SK-N-SH (cell line): ENCODE data around the gene MARCHF5. TPM values are rescaled to one million over a fixed set of nuclear protein-coding genes. Genes with fewer than 3 reads are reported as not detected.

Experiments
- CTCF ChIA-PET: fragments of 300-600, 350-600 bp; formaldehyde crosslinking; extraction: SDS; loops from one replicate; lab custom pipeline; 2021; lab: Yijun Ruan, JAX
- POLR2A ChIA-PET: fragments of 350-600 bp; sonication (Branson Sonifier 250); formaldehyde crosslinking; extraction: SDS; loops from one replicate; lab custom pipeline; 2020; ENCODE audit warnings: antibody characterized with exemption, inconsistent platforms; lab: Yijun Ruan, JAX
- DNase-seq: peaks from one replicate; pipeline ENCODE4 v3.0.0; 2012
- H2AFZ ChIP-seq: fragments of 200-600 bp; sonication (generic); 2 replicates; pipeline ENCODE4 v1.8.1; 2016; ENCODE audit warnings: antibody characterized with exemption, mild to moderate bottlenecking, low read depth
- H3F3A ChIP-seq: fragments of 200-600 bp; sonication (generic); replicated peaks from 2 replicates; pipeline ENCODE3; 2016; ENCODE audit warnings: antibody characterized with exemption, mild to moderate bottlenecking; ENCODE audit not compliant: insufficient read depth
- H3K27ac ChIP-seq, 2 experiments: fragments of 200-500 bp in 1 of 2; fragments of 200-600 bp in 1 of 2; sonication (Bioruptor generic) in 1 of 2; sonication (generic), shearing (Covaris generic) in 1 of 2; 2 replicates each; pipeline versions ENCODE4 v1.5.1 to v1.6.1; 2014 to 2016; ENCODE audit warnings: low read depth in 2 of 2, inconsistent platforms in 1 of 2, low read length in 1 of 2, mild to moderate bottlenecking in 1 of 2, mixed read lengths in 1 of 2
- H3K27me3 ChIP-seq: fragments of 200-600 bp; sonication (generic), shearing (Covaris generic); 2 replicates; pipeline ENCODE4 v1.6.1; 2016; ENCODE audit warnings: mixed run types; ENCODE audit not compliant: insufficient read depth
- H3K36me3 ChIP-seq, 2 experiments: fragments of 200-500 bp in 1 of 2; fragments of 200-600 bp in 1 of 2; sonication (Bioruptor generic) in 1 of 2; sonication (generic) in 1 of 2; replicated peaks in 1 of 2; 2 replicates each; pipeline versions ENCODE3 to v1.5.1; 2014 to 2016; ENCODE audit warnings: low read length in 1 of 2, mild to moderate bottlenecking in 1 of 2; ENCODE audit not compliant: insufficient read depth in 2 of 2, control insufficient read depth in 1 of 2
- H3K4me1 ChIP-seq, 2 experiments: fragments of 200-500 bp in 1 of 2; fragments of 200-600 bp in 1 of 2; sonication (Bioruptor generic) in 1 of 2; sonication (generic), shearing (Covaris generic) in 1 of 2; 2 replicates each; pipeline versions ENCODE4 v1.5.1 to v1.6.1; 2014 to 2016; ENCODE audit warnings: low read depth in 1 of 2, low read length in 1 of 2, mixed run types in 1 of 2; ENCODE audit not compliant: insufficient read depth in 2 of 2, control insufficient read depth in 1 of 2
- H3K4me2 ChIP-seq: fragments of 200-600 bp; sonication (generic), shearing (Covaris generic); 2 replicates; pipeline ENCODE4 v1.6.1; 2017; ENCODE audit warnings: mixed run types
- H3K4me3 ChIP-seq, 2 experiments: fragments of 200-500 bp in 1 of 2; fragments of 200-600 bp in 1 of 2; sonication (Bioruptor generic) in 1 of 2; sonication (generic), shearing (Covaris generic) in 1 of 2; 2 replicates each; pipeline versions ENCODE4 v1.5.1 to v1.8.1; 2014 to 2016; ENCODE audit warnings: low read depth in 2 of 2, inconsistent platforms in 1 of 2, low read length in 1 of 2, mild to moderate bottlenecking in 1 of 2, mixed read lengths in 1 of 2, moderate library complexity in 1 of 2
- H3K79me2 ChIP-seq: fragments of 200-600 bp; sonication (generic); 2 replicates; pipeline ENCODE4 v1.8.1; 2017; ENCODE audit warnings: mild to moderate bottlenecking; ENCODE audit not compliant: insufficient read depth
- H3K9ac ChIP-seq: fragments of 200-600 bp; sonication (generic); 2 replicates; pipeline ENCODE4 v1.6.1; 2017; ENCODE audit warnings: mixed run types
- H3K9me2 ChIP-seq: fragments of 200-600 bp; sonication (generic); 2 replicates; pipeline ENCODE4 v1.6.1; 2017; ENCODE audit warnings: mixed run types
- H3K9me3 ChIP-seq: fragments of 200-600 bp; sonication (generic); 2 replicates; pipeline ENCODE4 v1.6.1; 2017; ENCODE audit warnings: mixed run types, mild to moderate bottlenecking, moderate library complexity
- H4K20me1 ChIP-seq: fragments of 200-600 bp; sonication (generic); 2 replicates; pipeline ENCODE4 v1.6.1; 2017; ENCODE audit warnings: mild to moderate bottlenecking, mixed run types; ENCODE audit not compliant: insufficient read depth
- CHD2 ChIP-seq: fragments of 150-350 bp; IDR thresholded peaks from 2 replicates; pipeline ENCODE4 v1.6.1; 2018; ENCODE audit warnings: low read length; ENCODE audit not compliant: partially characterized antibody
- EP300 ChIP-seq, 2 experiments: IDR thresholded peaks; 2 replicates each; pipeline versions ENCODE4 v1.4.0 to v1.6.1; 2012; ENCODE audit warnings: borderline replicate concordance in 1 of 2, low read depth in 1 of 2, low read length in 1 of 2
- FOXJ3 ChIP-seq: sonication (generic); formaldehyde crosslinking; IDR thresholded peaks from 2 replicates; pipeline ENCODE4 v1.5.1; 2020; ENCODE audit warnings: mild to moderate bottlenecking, missing genetic modification reagents
- JUND ChIP-seq: IDR thresholded peaks from 2 replicates; pipeline ENCODE4 v1.4.0; 2012
- MEF2A ChIP-seq: IDR thresholded peaks from 2 replicates; pipeline ENCODE4 v1.4.0; 2012; ENCODE audit warnings: low read depth, borderline replicate concordance
- MXI1 ChIP-seq: IDR thresholded peaks from 2 replicates; pipeline ENCODE4 v1.6.1; 2012; ENCODE audit warnings: mild to moderate bottlenecking, low read depth, low read length, improper control_type of control experiment
- NFIC ChIP-seq: IDR thresholded peaks from 2 replicates; pipeline ENCODE4 v1.4.0; 2012; ENCODE audit warnings: borderline replicate concordance
- NRF1 ChIP-seq: IDR thresholded peaks from 2 replicates; pipeline ENCODE4 v1.6.1; 2012; ENCODE audit warnings: low read depth, mild to moderate bottlenecking, low read length
- POLR2AphosphoS5 ChIP-seq: IDR thresholded peaks from 2 replicates; pipeline ENCODE4 v1.6.1; 2012; ENCODE audit warnings: low read depth, low read length
- RCOR1 ChIP-seq: fragments of 150-350 bp; IDR thresholded peaks from 2 replicates; pipeline ENCODE4 v1.6.1; 2017; ENCODE audit warnings: antibody characterized with exemption, low read length
- RFX5 ChIP-seq: IDR thresholded peaks from 2 replicates; pipeline ENCODE4 v1.6.1; 2012; ENCODE audit warnings: mild to moderate bottlenecking, improper control_type of control experiment, low read length
- RXRA ChIP-seq: IDR thresholded peaks from 2 replicates; pipeline ENCODE4 v1.4.0; 2012; ENCODE audit warnings: low read depth, mild to moderate bottlenecking, borderline replicate concordance
- SIN3A ChIP-seq: IDR thresholded peaks from 2 replicates; pipeline ENCODE4 v1.6.1; 2012; ENCODE audit warnings: low read depth, mild to moderate bottlenecking, low read length, moderate library complexity, borderline replicate concordance
- SMC3 ChIP-seq: IDR thresholded peaks from 2 replicates; pipeline ENCODE4 v1.6.1; 2012; ENCODE audit warnings: low read depth, low read length, improper control_type of control experiment
- TAF1 ChIP-seq: IDR thresholded peaks from 2 replicates; pipeline ENCODE4 v1.6.1; 2012; ENCODE audit warnings: low read depth, mild to moderate bottlenecking, low read length, moderate library complexity, borderline replicate concordance
- USF1 ChIP-seq: IDR thresholded peaks from 2 replicates; pipeline ENCODE4 v1.4.0; 2012; ENCODE audit warnings: low read depth, borderline replicate concordance
- WGBS: methylation state at CpG from one replicate; pipeline ENCODE4 v1.1.6; 2017; ENCODE audit warnings: low lambda C conversion rate; 5-methylcytosine and 5-hydroxymethylcytosine counted together
- polyA plus RNA-seq, 3 experiments: library from polyadenylated mRNA; depleted of rRNA; stranded (reverse); fragments of >200 nt; gene quantifications; 2 replicates each; pipeline ENCODE4 v1.2.3, GENCODE V29; 2012
- TF ChIP-seq, protein P1 (sequence below): fragments of 150-350 bp; IDR thresholded peaks from 2 replicates; pipeline ENCODE4 v1.6.1; 2016; ENCODE audit warnings: mild to moderate bottlenecking, low read depth, low read length
- TF ChIP-seq, protein P2 (sequence below): fragments of 200-600 bp; sonication (generic); IDR thresholded peaks from 2 replicates; pipeline ENCODE4 v1.6.1; 2017; ENCODE audit warnings: antibody characterized with exemption, mild to moderate bottlenecking, moderate library complexity
- TF ChIP-seq, protein P3 (sequence below): IDR thresholded peaks from 2 replicates; pipeline ENCODE4 v1.6.1; 2012; ENCODE audit warnings: mild to moderate bottlenecking, low read depth, low read length, moderate library complexity

The MARCHF5 gene
- polyA plus RNA-seq, 1 of the 3 experiments (the other 2 are of a cell fraction), result 24.2 TPM

DNA sequence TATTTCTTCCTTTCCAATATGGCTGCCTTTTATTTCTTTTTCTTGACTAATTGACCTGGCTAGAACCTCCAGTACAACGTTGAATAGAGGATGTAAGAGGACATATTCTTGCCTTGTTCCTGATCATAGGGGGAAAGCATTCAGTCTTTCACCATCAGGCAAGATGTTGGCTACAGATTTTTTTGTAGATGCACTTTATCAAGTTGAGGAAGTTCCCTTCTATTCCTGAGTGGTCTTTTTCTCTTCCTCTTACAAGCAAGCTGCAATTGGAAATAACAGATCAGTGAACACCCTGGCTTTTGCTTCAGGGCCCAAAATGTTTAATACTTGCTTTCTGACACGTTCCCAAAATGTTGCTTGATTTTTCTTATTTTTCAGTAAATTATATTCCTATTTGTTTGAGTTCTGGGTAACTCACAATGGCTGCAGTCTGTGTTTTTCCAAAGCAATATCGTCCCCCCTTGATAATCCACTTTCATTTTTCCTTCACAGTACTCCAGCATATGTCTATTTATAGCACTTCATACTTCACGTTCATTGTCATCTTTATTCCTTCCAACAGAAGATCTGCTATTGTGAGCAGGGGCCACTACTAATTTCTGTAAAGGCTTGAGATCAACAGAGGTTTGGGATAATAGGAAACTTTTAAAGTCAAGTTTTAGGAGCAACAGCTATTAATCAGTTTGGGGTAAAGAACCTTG, 11.8 kb upstream of the MARCHF5 start:
- H3K9me2 ChIP-seq, result no peaks in the 10 kb centered on the region
- no peak for DNase-seq
- no peaks in the 10 kb centered on the region for H4K20me1 ChIP-seq
- H3K4me1 ChIP-seq, result no peaks in the 10 kb centered on the region
- peaks cover 2% of the 10 kb centered on the region for H3F3A ChIP-seq
- no peak overlapping the region for H3K4me3 ChIP-seq
- no peaks in the 10 kb centered on the region for H3K9me3 ChIP-seq
- TF ChIP-seq, protein P1, sequence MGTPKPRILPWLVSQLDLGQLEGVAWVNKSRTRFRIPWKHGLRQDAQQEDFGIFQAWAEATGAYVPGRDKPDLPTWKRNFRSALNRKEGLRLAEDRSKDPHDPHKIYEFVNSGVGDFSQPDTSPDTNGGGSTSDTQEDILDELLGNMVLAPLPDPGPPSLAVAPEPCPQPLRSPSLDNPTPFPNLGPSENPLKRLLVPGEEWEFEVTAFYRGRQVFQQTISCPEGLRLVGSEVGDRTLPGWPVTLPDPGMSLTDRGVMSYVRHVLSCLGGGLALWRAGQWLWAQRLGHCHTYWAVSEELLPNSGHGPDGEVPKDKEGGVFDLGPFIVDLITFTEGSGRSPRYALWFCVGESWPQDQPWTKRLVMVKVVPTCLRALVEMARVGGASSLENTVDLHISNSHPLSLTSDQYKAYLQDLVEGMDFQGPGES, result no peak
- TF ChIP-seq NFIC (no peak), MEF2A (no peak), POLR2AphosphoS5 (no peak), USF1 (no peak), SIN3A (no peak), RXRA (no peak), EP300 (IDR thresholded peaks at IDR 0.05; ENCODE audit: borderline replicate concordance in 1 of 2, low read depth in 1 of 2, low read length in 1 of 2) (no peak), TAF1 (no peak)
- TF ChIP-seq, protein P2, sequence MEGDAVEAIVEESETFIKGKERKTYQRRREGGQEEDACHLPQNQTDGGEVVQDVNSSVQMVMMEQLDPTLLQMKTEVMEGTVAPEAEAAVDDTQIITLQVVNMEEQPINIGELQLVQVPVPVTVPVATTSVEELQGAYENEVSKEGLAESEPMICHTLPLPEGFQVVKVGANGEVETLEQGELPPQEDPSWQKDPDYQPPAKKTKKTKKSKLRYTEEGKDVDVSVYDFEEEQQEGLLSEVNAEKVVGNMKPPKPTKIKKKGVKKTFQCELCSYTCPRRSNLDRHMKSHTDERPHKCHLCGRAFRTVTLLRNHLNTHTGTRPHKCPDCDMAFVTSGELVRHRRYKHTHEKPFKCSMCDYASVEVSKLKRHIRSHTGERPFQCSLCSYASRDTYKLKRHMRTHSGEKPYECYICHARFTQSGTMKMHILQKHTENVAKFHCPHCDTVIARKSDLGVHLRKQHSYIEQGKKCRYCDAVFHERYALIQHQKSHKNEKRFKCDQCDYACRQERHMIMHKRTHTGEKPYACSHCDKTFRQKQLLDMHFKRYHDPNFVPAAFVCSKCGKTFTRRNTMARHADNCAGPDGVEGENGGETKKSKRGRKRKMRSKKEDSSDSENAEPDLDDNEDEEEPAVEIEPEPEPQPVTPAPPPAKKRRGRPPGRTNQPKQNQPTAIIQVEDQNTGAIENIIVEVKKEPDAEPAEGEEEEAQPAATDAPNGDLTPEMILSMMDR, result no peak
- H3K36me3 ChIP-seq, result no peaks in the 10 kb centered on the region
- WGBS, result 74% methylated on average over 4 of the region's 4 CpGs
- H3K79me2 ChIP-seq, result no peaks in the 10 kb centered on the region
- H3K27ac ChIP-seq, result no peak overlapping the region; a peak in 1 of 4 replicates
- H3K9ac ChIP-seq, result no peak overlapping the region
- POLR2A ChIA-PET, result no interaction called here
- H3K4me2 ChIP-seq, result no peak overlapping the region
- H2AFZ ChIP-seq, result no peak overlapping the region
- CTCF ChIA-PET, result interaction anchor here (1.7 kb wide), 1 partner anchor 13 kb away, joined by 6 read pairs; no protein-coding TSS in a partner anchor
- H3K27me3 ChIP-seq, result no peaks in the 10 kb centered on the region

GRCh38 chr10:92284112-92284704, 6.8 kb upstream of the MARCHF5 start:
- H3F3A ChIP-seq, result peaks cover 2% of the 10 kb centered on the region
- 98% methylated on average over 10 of the region's 10 CpGs for WGBS
- no peak overlapping the region for H3K4me3 ChIP-seq
- DNase-seq, result no peak
- peaks cover 8% of the 10 kb centered on the region; the same call in 1 of the 2 replicates for H3K79me2 ChIP-seq
- no peak overlapping the region for H2AFZ ChIP-seq
- H3K4me1 ChIP-seq, result no peaks in the 10 kb centered on the region
- no peak overlapping the region for H3K9ac ChIP-seq
- no peaks in the 10 kb centered on the region for H3K27me3 ChIP-seq
- no peaks in the 10 kb centered on the region for H4K20me1 ChIP-seq
- H3K36me3 ChIP-seq, result no peaks in the 10 kb centered on the region
- ChIA-PET POLR2A (no interaction called here), CTCF (no interaction called here)
- H3K9me2 ChIP-seq, result no peaks in the 10 kb centered on the region
- no peak overlapping the region for H3K4me2 ChIP-seq
- no peak overlapping the region for H3K27ac ChIP-seq
- no peaks in the 10 kb centered on the region for H3K9me3 ChIP-seq
- TF ChIP-seq RXRA (no peak), FOXJ3 (CRISPR knock-in tag) (no peak), RCOR1 (no peak), NRF1 (no peak), JUND (no peak), SMC3 (no peak), POLR2AphosphoS5 (no peak), MEF2A (no peak), EP300 (IDR thresholded peaks at IDR 0.05; ENCODE audit: borderline replicate concordance in 1 of 2, low read depth in 1 of 2, low read length in 1 of 2) (no peak), CHD2 (no peak), MXI1 (no peak), RFX5 (no peak)
- TF ChIP-seq, protein P3, sequence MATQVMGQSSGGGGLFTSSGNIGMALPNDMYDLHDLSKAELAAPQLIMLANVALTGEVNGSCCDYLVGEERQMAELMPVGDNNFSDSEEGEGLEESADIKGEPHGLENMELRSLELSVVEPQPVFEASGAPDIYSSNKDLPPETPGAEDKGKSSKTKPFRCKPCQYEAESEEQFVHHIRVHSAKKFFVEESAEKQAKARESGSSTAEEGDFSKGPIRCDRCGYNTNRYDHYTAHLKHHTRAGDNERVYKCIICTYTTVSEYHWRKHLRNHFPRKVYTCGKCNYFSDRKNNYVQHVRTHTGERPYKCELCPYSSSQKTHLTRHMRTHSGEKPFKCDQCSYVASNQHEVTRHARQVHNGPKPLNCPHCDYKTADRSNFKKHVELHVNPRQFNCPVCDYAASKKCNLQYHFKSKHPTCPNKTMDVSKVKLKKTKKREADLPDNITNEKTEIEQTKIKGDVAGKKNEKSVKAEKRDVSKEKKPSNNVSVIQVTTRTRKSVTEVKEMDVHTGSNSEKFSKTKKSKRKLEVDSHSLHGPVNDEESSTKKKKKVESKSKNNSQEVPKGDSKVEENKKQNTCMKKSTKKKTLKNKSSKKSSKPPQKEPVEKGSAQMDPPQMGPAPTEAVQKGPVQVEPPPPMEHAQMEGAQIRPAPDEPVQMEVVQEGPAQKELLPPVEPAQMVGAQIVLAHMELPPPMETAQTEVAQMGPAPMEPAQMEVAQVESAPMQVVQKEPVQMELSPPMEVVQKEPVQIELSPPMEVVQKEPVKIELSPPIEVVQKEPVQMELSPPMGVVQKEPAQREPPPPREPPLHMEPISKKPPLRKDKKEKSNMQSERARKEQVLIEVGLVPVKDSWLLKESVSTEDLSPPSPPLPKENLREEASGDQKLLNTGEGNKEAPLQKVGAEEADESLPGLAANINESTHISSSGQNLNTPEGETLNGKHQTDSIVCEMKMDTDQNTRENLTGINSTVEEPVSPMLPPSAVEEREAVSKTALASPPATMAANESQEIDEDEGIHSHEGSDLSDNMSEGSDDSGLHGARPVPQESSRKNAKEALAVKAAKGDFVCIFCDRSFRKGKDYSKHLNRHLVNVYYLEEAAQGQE, result no peak
